ENCODE measurements around the gene PPDPF.

DNA sequence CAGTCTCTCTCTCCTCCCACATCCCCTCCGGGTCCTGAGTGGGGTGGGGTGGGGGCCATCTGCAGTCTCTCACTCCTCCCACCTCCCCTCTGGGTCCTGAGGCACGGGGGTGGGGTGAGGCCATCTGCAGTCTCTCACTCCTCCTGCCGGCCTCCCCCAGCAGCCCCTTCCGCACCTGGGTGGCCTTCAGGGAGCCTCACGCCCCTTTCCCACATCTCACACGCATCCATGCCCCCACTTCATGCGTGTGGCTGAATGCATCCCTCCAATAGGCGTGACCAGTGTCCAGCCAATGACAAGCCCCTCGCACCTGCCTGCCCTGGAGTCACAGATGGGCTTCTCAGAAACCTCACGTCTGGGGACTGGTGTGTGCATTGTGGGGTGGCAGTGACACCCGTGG is 28.0 kb downstream of the PPDPF start:
- TF ChIP-seq, protein P1, sequence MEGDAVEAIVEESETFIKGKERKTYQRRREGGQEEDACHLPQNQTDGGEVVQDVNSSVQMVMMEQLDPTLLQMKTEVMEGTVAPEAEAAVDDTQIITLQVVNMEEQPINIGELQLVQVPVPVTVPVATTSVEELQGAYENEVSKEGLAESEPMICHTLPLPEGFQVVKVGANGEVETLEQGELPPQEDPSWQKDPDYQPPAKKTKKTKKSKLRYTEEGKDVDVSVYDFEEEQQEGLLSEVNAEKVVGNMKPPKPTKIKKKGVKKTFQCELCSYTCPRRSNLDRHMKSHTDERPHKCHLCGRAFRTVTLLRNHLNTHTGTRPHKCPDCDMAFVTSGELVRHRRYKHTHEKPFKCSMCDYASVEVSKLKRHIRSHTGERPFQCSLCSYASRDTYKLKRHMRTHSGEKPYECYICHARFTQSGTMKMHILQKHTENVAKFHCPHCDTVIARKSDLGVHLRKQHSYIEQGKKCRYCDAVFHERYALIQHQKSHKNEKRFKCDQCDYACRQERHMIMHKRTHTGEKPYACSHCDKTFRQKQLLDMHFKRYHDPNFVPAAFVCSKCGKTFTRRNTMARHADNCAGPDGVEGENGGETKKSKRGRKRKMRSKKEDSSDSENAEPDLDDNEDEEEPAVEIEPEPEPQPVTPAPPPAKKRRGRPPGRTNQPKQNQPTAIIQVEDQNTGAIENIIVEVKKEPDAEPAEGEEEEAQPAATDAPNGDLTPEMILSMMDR (IDR thresholded peaks at IDR 0.05), result no peak
- no peak for TF ChIP-seq POLR2A (IDR thresholded peaks at IDR 0.05)
